ENCODE results near the gene LRBA.

LRBA gene

GRCh38 chr4:150251752-150252190 is 763.3 kb downstream of the LRBA start:
- DNase-seq: no peak

- no peak for DNase-seq
These were observed 764.0 kb downstream of the LRBA start for GRCh38 chr4:150250998-150251651.

GRCh38 chr4:150250293-150250997 is 764.6 kb downstream of the LRBA start:
- DNase-seq: no peak

- DNase-seq: no peak
These were observed 766.9 kb downstream of the LRBA start for GRCh38 chr4:150248181-150248580.

- no peak for DNase-seq
These were observed 767.9 kb downstream of the LRBA start for GRCh38 chr4:150247184-150247583.

GRCh38 chr4:150244600-150244999 is 770.5 kb downstream of the LRBA start:
- no peak for DNase-seq

GRCh38 chr4:150243932-150244331 is 771.2 kb downstream of the LRBA start:
- DNase-seq: no peak

- DNase-seq: no peak
These were observed 772.1 kb downstream of the LRBA start for GRCh38 chr4:150242820-150243458.

- DNase-seq: no peak
These were observed 775.1 kb downstream of the LRBA start for GRCh38 chr4:150240011-150240410.

GRCh38 chr4:150238591-150238990 is 776.5 kb downstream of the LRBA start:
- DNase-seq: no peak

- no peak for DNase-seq
These were observed 777.8 kb downstream of the LRBA start for GRCh38 chr4:150237110-150237872.

GRCh38 chr4:150236626-150237025 is 778.5 kb downstream of the LRBA start:
- DNase-seq: no peak

- DNase-seq: no peak
These were observed 779.2 kb downstream of the LRBA start for GRCh38 chr4:150235808-150236271.

GRCh38 chr4:150235317-150235716 is 779.8 kb downstream of the LRBA start:
- no peak for DNase-seq

- DNase-seq: no peak
These were observed 780.8 kb downstream of the LRBA start for GRCh38 chr4:150234246-150234645.

GRCh38 chr4:150232029-150232428 is 783.1 kb downstream of the LRBA start:
- DNase-seq: no peak

- no peak for DNase-seq
These were observed 783.8 kb downstream of the LRBA start for GRCh38 chr4:150231107-150231770.

- DNase-seq: no peak
These were observed 784.5 kb downstream of the LRBA start for GRCh38 chr4:150230561-150230960.

- DNase-seq: no peak
These were observed 785.6 kb downstream of the LRBA start for GRCh38 chr4:150229520-150229919.

GRCh38 chr4:150224896-150225591 is 790.0 kb downstream of the LRBA start:
- DNase-seq: no peak

- no peak for DNase-seq
These were observed 795.2 kb downstream of the LRBA start for GRCh38 chr4:150219841-150220240.

GRCh38 chr4:150218447-150218846 is 796.6 kb downstream of the LRBA start:
- DNase-seq: no peak
